Upper lobe of right lung (tissue), 1 donor: ENCODE data around the gene PTRHD1. TPM values are rescaled to one million over a fixed set of nuclear protein-coding genes. Genes with fewer than 3 reads are reported as not detected.
A peak's percentile ranks its signal among the peaks of the same experiment; 100 is the strongest.

ENCODE experiments used
- ATAC-seq: fragments of 200-7000 bp; cut with Tn5 transposase; one replicate; pipeline ENCODE4 v1.9.1; 2020; ENCODE audit warnings: mild to moderate bottlenecking, moderate library complexity
- DNase-seq: peaks from one replicate; pipeline ENCODE4 v3.0.0-alpha.2; 2020
- H3K27ac ChIP-seq: fragments of 200-600 bp; one replicate; pipeline ENCODE4 v1.8.0; 2022
- H3K27me3 ChIP-seq: fragments of 200-600 bp; one replicate; pipeline ENCODE4 v1.8.0; 2022; ENCODE audit warnings: mild to moderate bottlenecking
- H3K36me3 ChIP-seq: fragments of 200-600 bp; one replicate; pipeline ENCODE4 v1.8.0; 2022
- H3K4me1 ChIP-seq: fragments of 200-600 bp; one replicate; pipeline ENCODE4 v1.8.0; 2022
- H3K4me3 ChIP-seq: fragments of 200-600 bp; one replicate; pipeline ENCODE4 v1.8.0; 2022; ENCODE audit warnings: mild to moderate bottlenecking
- H3K9me3 ChIP-seq: fragments of 200-600 bp; one replicate; pipeline ENCODE4 v1.8.0; 2022
- CTCF ChIP-seq: fragments of 200-600 bp; IDR thresholded peaks from one replicate; pipeline ENCODE4 v1.8.0; 2022; ENCODE audit warnings: antibody characterized with exemption
- intact Hi-C: fragments of 100-400 bp; cut with DNase I; formaldehyde crosslinking; loops from one replicate; pipeline ENCODE4 v1.11.0; 2022
- total RNA-seq: library from RNA; stranded (reverse); fragmentation: NEBNext Ultra II Directional; extraction: Animal tissue kit (Norgen Biotek cat#: 25700); gene quantifications from one replicate; pipeline ENCODE4 v1.2.1, GENCODE V29; 2021
- donor health status: DM: no; HTN: yes; CAD: no; lungs with severe emphysema.

Gene PTRHD1
- total RNA-seq, 1 donor from 2014 or later, result 30.7 TPM

DNA sequence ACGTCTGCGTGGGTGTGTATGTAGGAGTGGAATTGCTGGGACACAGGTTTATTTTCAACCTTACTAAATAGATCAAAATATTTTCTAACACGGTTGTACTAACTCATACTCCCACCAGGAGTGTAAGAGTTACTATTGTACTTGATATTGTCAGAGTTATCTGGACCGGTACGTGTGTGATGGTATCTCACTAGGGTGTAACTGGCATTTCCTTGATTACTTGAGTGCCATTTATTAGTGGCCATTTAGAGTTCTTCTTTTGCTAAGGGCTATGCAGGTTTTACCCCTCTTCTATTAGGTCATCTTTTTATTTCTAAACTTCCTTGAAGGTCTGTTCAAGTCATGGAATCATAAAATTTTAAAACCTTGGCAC lies 33.6 kb upstream of the PTRHD1 start:
- no peak for DNase-seq
- TF ChIP-seq CTCF, result no peak
- intact Hi-C loops, result loop anchor here (10.0 kb wide), 1 partner anchor 402 kb away; no protein-coding TSS in a partner anchor
- H3K27ac ChIP-seq, result no peak overlapping the region
- H3K27me3 ChIP-seq, result no peaks in the 10 kb centered on the region
- no peaks in the 10 kb centered on the region for H3K36me3 ChIP-seq
- H3K9me3 ChIP-seq, result no peaks in the 10 kb centered on the region
- H3K4me1 ChIP-seq, result peaks cover 15% of the 10 kb centered on the region
- no peak overlapping the region for H3K4me3 ChIP-seq
- ATAC-seq, result no peak

- peaks cover 15% of the 10 kb centered on the region for H3K4me1 ChIP-seq
- no peak overlapping the region for H3K27ac ChIP-seq
- H3K9me3 ChIP-seq, result no peaks in the 10 kb centered on the region
- H3K4me3 ChIP-seq, result no peak overlapping the region
- intact Hi-C loops, result loop anchor here (10.0 kb wide), 1 partner anchor 401 kb away; no protein-coding TSS in a partner anchor
- no peak for ATAC-seq
- DNase-seq, result no peak
- no peak for TF ChIP-seq CTCF
- no peaks in the 10 kb centered on the region for H3K27me3 ChIP-seq
- peaks cover 6% of the 10 kb centered on the region for H3K36me3 ChIP-seq
These were observed 32.9 kb upstream of the PTRHD1 start for GRCh38 chr2:24825883-24826772.

GRCh38 chr2:24824966-24825882 lies 32.0 kb upstream of the PTRHD1 start:
- TF ChIP-seq CTCF, result peak; percentile 51
- H3K27me3 ChIP-seq, result no peaks in the 10 kb centered on the region
- no peaks in the 10 kb centered on the region for H3K9me3 ChIP-seq
- intact Hi-C loops, result loop anchor here (10.0 kb wide), 1 partner anchor 400 kb away; no protein-coding TSS in a partner anchor
- peaks cover 13% of the 10 kb centered on the region for H3K36me3 ChIP-seq
- no peak for DNase-seq
- no peak overlapping the region for H3K27ac ChIP-seq
- ATAC-seq, result no peak
- no peak overlapping the region for H3K4me3 ChIP-seq
- H3K4me1 ChIP-seq, result peaks cover 15% of the 10 kb centered on the region

GRCh38 chr2:24824071-24824588 lies 30.9 kb upstream of the PTRHD1 start:
- Histone ChIP-seq H3K4me1 (peaks cover 15% of the 10 kb centered on the region), H3K36me3 (peaks cover 15% of the 10 kb centered on the region), H3K9me3 (no peaks in the 10 kb centered on the region), H3K27ac (no peak overlapping the region), H3K27me3 (no peaks in the 10 kb centered on the region), H3K4me3 (no peak overlapping the region)
- intact Hi-C loops, result loop anchor here (10.0 kb wide), 1 partner anchor 399 kb away; no protein-coding TSS in a partner anchor
- DNase-seq (no peak), ATAC-seq (no peak)
- no peak for TF ChIP-seq CTCF

GRCh38 chr2:24822049-24822706 lies 29.0 kb upstream of the PTRHD1 start:
- H3K36me3 ChIP-seq, result peaks cover 15% of the 10 kb centered on the region
- ATAC-seq, result no peak
- H3K4me3 ChIP-seq, result no peak overlapping the region
- DNase-seq, result no peak
- H3K4me1 ChIP-seq, result peaks cover 7% of the 10 kb centered on the region
- H3K9me3 ChIP-seq, result no peaks in the 10 kb centered on the region
- intact Hi-C loops, result loop anchor here (10.0 kb wide), 1 partner anchor 397 kb away; no protein-coding TSS in a partner anchor
- TF ChIP-seq CTCF, result no peak
- no peaks in the 10 kb centered on the region for H3K27me3 ChIP-seq
- no peak overlapping the region for H3K27ac ChIP-seq
